ENCODE data around the gene PANK1. TPM values are rescaled to one million over a fixed set of nuclear protein-coding genes. Genes with fewer than 3 reads are reported as not detected.

PANK1 gene
- total and polyA plus RNA-seq, 2 of the 8 experiments (the other 6 are each of a cell fraction or from before 2014, with no cell fraction given): 18.5 to 40.4 TPM

DNA sequence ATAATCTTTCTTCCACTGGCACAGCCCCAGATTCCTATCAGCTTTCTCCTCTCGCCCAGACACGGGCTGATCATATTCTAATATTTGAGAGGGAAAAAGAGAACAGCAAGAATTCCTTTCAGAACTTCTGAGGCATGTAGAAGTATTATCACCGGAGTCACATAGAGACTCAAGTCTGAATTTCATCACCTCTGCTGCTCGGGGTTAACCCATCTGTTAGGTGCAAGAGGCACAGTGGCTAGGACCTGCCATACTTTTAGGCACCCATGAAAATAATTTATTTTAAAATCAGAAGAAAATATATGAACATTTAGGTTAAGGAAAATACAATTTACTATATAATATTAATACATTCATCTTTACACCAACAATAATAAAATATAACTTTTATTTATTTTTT lies 21.0 kb downstream of the PANK1 start:
- CTCF ChIA-PET (ENCODE audit: partially characterized antibody): no interaction called here
- Histone ChIP-seq H4K91ac (replicated peaks; ENCODE audit: insufficient read length, low read length) (no peak overlapping the region), H4K8ac (ENCODE audit: extremely low read depth, insufficient read depth, low read length) (no peak overlapping the region), H2BK12ac (ENCODE audit: low read depth, low read length) (no peak overlapping the region), H2AK5ac (ENCODE audit: low read depth, low read length) (no peak overlapping the region), H2BK120ac (replicated peaks; ENCODE audit: low read depth, low read length) (no peak overlapping the region), H3K9me3 (ENCODE audit: insufficient read depth in 2 of 2, low read depth in 1 of 2, low read length in 1 of 2) (peaks cover 10 to 17% of the 10 kb centered on the region in 2 experiments), H3K4me1 (replicated peaks in 1 of 4; ENCODE audit: control insufficient read depth in 3 of 4, insufficient read depth in 4 of 4, low read length in 3 of 4) (0 out of 7 replicates have a peak, but pooled peaks cover 0 to 2% (median 0%) of the 10 kb centered on the region in 4 experiments), H3K36me3 (ENCODE audit: control insufficient read depth in 2 of 4, insufficient read depth in 4 of 4, low read length in 3 of 4) (peaks cover 0 to 10% (median 3%) of the 10 kb centered on the region in 4 experiments; a peak in 2 of 8 replicates), H2BK15ac (ENCODE audit: low read length) (no peak overlapping the region), H4K20me1 (replicated peaks in 1 of 2; ENCODE audit: control insufficient read depth in 1 of 2, insufficient read depth in 2 of 2, low read length in 2 of 2) (peaks cover 2% of the 10 kb centered on the region in 2 experiments), H3K4ac (replicated peaks; ENCODE audit: insufficient read length, low read depth, low read length) (no peak overlapping the region), H3K79me2 (ENCODE audit: control insufficient read depth in 1 of 2, insufficient read depth in 2 of 2, low read length in 2 of 2) (peaks cover 0 to 76% of the 10 kb centered on the region in 2 experiments; a peak in 3 of 4 replicates), H3K4me2 (ENCODE audit: insufficient read depth in 1 of 2, low read depth in 2 of 2, low read length in 2 of 2) (no peak overlapping the region), H3K23me2 (ENCODE audit: low read depth, low read length) (no peaks in the 10 kb centered on the region), H2BK20ac (ENCODE audit: low read length) (no peak overlapping the region), H3K56ac (replicated peaks; ENCODE audit: insufficient read length, low read depth, low read length) (no peak overlapping the region), H2BK5ac (ENCODE audit: low read depth, low read length) (no peak overlapping the region), H3K9ac (replicated peaks in 1 of 4; ENCODE audit: extremely low read depth in 1 of 4, low read depth in 3 of 4, low read length in 3 of 4) (no peak overlapping the region), H2AFZ (ENCODE audit: low read length) (no peak overlapping the region), H3K79me1 (ENCODE audit: low read depth, low read length) (peaks cover 5% of the 10 kb centered on the region), H3K27me3 (replicated peaks in 1 of 4; ENCODE audit: control insufficient read depth in 3 of 4, extremely low read depth in 1 of 4, insufficient read depth in 3 of 4, low read length in 3 of 4) (no peaks in the 10 kb centered on the region), H3K27ac (ENCODE audit: low read depth, low read length) (no peak overlapping the region), H4K5ac (ENCODE audit: insufficient read length, low read depth, low read length) (no peak overlapping the region), H3K14ac (ENCODE audit: insufficient read length) (no peak overlapping the region), H3K4me3 (ENCODE audit: extremely low read depth in 1 of 4, insufficient read depth in 2 of 4, low read depth in 3 of 4, low read length in 4 of 4) (no peak overlapping the region), H3K18ac (ENCODE audit: extremely low read depth, low read length) (no peak overlapping the region), H3K23ac (ENCODE audit: insufficient read length) (no peak overlapping the region)
- POLR2A ChIA-PET (ENCODE audit: partially characterized antibody): interaction anchor here (2.5 to 7.8 kb wide), 2 partner anchors 18 to 77 kb away, joined by 9 to 79 read pairs; partner anchors contain the start of gene KIF20B
- DNase-seq (ENCODE audit: low read depth in 1 of 2, low spot score in 2 of 2) (no peak), FAIRE-seq (no peak)
- 89% methylated on average over 4 of the region's 4 CpGs; no CpG with 5 or more reads in 1 of the 2 experiments for WGBS, 2 experiments (ENCODE audit: extremely low coverage in 1 of 2, insufficient coverage in 1 of 2, insufficient read length in 1 of 2, insufficient replicate concordance in 2 of 2, low coverage in 1 of 2, low lambda C conversion rate in 2 of 2, missing lambda C conversion rate in 1 of 2)

Data from H1 (cell line).